Measurements from ENCODE around the gene SNX10. TPM values are rescaled to one million over a fixed set of nuclear protein-coding genes. Genes with fewer than 3 reads are reported as not detected.

SNX10 gene
- total RNA-seq, 1 donor from 2014 or later: 13.8 TPM

- Mint-ChIP-seq H3K36me3 (ENCODE audit: low read depth, unreplicated experiment) (peaks cover 8% of the 10 kb centered on the region), H3K27me3 (ENCODE audit: unreplicated experiment) (peaks cover 4% of the 10 kb centered on the region), H3K4me1 (ENCODE audit: unreplicated experiment) (peaks cover 11% of the 10 kb centered on the region), H3K4me3 (ENCODE audit: unreplicated experiment) (no peak overlapping the region), H3K9me3 (ENCODE audit: unreplicated experiment) (no peaks in the 10 kb centered on the region), H3K27ac (ENCODE audit: unreplicated experiment) (no peak overlapping the region)
- TF ChIP-seq CTCF (IDR thresholded peaks at IDR 0.05; ENCODE audit: unreplicated experiment): no peak
- no peak for DNase-seq (ENCODE audit: low spot score)
Measured at GRCh38 chr7:26307226-26307625, 15.6 kb downstream of the SNX10 start.

- H3K9me3 Mint-ChIP-seq (ENCODE audit: unreplicated experiment): no peaks in the 10 kb centered on the region
- peaks cover 8% of the 10 kb centered on the region for H3K36me3 Mint-ChIP-seq (ENCODE audit: low read depth, unreplicated experiment)
- peaks cover 11% of the 10 kb centered on the region for H3K4me1 Mint-ChIP-seq (ENCODE audit: unreplicated experiment)
- no peak overlapping the region for H3K4me3 Mint-ChIP-seq (ENCODE audit: unreplicated experiment)
- DNase-seq (ENCODE audit: low spot score): no peak
- no peak overlapping the region for H3K27ac Mint-ChIP-seq (ENCODE audit: unreplicated experiment)
- H3K27me3 Mint-ChIP-seq (ENCODE audit: unreplicated experiment): peaks cover 4% of the 10 kb centered on the region
- TF ChIP-seq CTCF (IDR thresholded peaks at IDR 0.05; ENCODE audit: unreplicated experiment): no peak
Measured at GRCh38 chr7:26307791-26308190, 16.1 kb downstream of the SNX10 start.

GRCh38 chr7:26308551-26308950, 16.9 kb downstream of the SNX10 start:
- TF ChIP-seq CTCF (IDR thresholded peaks at IDR 0.05; ENCODE audit: unreplicated experiment): no peak
- Mint-ChIP-seq H3K27me3 (ENCODE audit: unreplicated experiment) (peaks cover 4% of the 10 kb centered on the region), H3K36me3 (ENCODE audit: low read depth, unreplicated experiment) (peaks cover 8% of the 10 kb centered on the region), H3K4me3 (ENCODE audit: unreplicated experiment) (no peak overlapping the region), H3K4me1 (ENCODE audit: unreplicated experiment) (peaks cover 11% of the 10 kb centered on the region), H3K9me3 (ENCODE audit: unreplicated experiment) (no peaks in the 10 kb centered on the region), H3K27ac (ENCODE audit: unreplicated experiment) (no peak overlapping the region)
- DNase-seq (ENCODE audit: low spot score): no peak

- Mint-ChIP-seq H3K9me3 (ENCODE audit: unreplicated experiment) (no peaks in the 10 kb centered on the region), H3K27me3 (ENCODE audit: unreplicated experiment) (peaks cover 4% of the 10 kb centered on the region), H3K4me1 (ENCODE audit: unreplicated experiment) (peaks cover 11% of the 10 kb centered on the region), H3K27ac (ENCODE audit: unreplicated experiment) (no peak overlapping the region), H3K4me3 (ENCODE audit: unreplicated experiment) (no peak overlapping the region), H3K36me3 (ENCODE audit: low read depth, unreplicated experiment) (peaks cover 8% of the 10 kb centered on the region)
- DNase-seq (ENCODE audit: low spot score): no peak
- TF ChIP-seq CTCF (IDR thresholded peaks at IDR 0.05; ENCODE audit: unreplicated experiment): no peak
Measured at GRCh38 chr7:26309089-26309488, 17.4 kb downstream of the SNX10 start.

- peaks cover 8% of the 10 kb centered on the region for H3K36me3 Mint-ChIP-seq (ENCODE audit: low read depth, unreplicated experiment)
- H3K27me3 Mint-ChIP-seq (ENCODE audit: unreplicated experiment): peaks cover 2% of the 10 kb centered on the region
Measured at GRCh38 chr7:26311798-26312197, 20.1 kb downstream of the SNX10 start.

More at GRCh38 chr7:26311798-26312197, 20.1 kb downstream of the SNX10 start:
- no peak for TF ChIP-seq CTCF (IDR thresholded peaks at IDR 0.05; ENCODE audit: unreplicated experiment)
- peaks cover 4% of the 10 kb centered on the region for H3K4me1 Mint-ChIP-seq (ENCODE audit: unreplicated experiment)
- no peaks in the 10 kb centered on the region for H3K9me3 Mint-ChIP-seq (ENCODE audit: unreplicated experiment)
- DNase-seq (ENCODE audit: low spot score): no peak
- H3K4me3 Mint-ChIP-seq (ENCODE audit: unreplicated experiment): no peak overlapping the region
- H3K27ac Mint-ChIP-seq (ENCODE audit: unreplicated experiment): no peak overlapping the region

Measured in endothelial cell (in vitro differentiated cells).